ENCODE measurements around the gene HTR3A.
"Not testable (repeated sequence)": the region's sequence is repeated elsewhere in the genome, so short reads cannot be mapped to it uniquely, and the experiment has no call there.

Gene HTR3A

DNA sequence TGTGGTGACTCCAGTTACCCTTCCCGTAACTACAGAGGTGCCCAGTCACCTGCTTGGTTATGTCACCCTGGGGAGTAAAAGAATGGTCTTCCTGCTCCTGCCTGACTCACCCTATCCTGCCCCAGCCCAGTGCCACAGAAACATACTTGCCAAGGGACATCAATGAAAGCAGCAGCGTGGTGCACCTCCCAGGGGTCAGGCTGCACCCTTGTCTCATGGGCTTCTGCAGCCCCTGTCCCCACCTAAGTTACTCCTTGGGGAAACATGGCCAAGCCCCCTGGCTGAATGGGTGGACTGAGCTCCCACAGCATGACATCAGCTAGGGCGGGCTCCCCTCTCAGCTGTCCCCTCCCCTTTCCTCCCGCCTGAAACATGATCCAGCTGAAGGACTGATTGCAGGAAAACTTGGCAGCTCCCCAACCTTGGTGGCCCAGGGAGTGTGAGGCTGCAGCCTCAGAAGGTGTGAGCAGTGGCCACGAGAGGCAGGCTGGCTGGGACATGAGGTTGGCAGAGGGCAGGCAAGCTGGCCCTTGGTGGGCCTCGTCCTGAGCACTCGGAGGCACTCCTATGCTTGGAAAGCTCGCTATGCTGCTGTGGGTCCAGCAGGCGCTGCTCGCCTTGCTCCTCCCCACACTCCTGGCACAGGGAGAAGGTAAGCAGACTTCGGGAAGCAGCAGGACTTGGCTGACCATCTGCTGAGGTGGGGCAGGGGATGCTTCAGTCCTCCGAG is at the start of gene HTR3A:
Gene HTR3A (plus strand): TSS at position 368 of the 730 bp plus-strand sequence. CDS start 218 bp downstream, at position 586.
- DNase-seq, result peak; percentile 97

GRCh38 chr11:113926273-113927197 is 48.4 kb upstream of the HTR3A start:
- no peak for DNase-seq

- no peak for DNase-seq
Measured at GRCh38 chr11:113928311-113928710, 46.6 kb upstream of the HTR3A start.

DNA sequence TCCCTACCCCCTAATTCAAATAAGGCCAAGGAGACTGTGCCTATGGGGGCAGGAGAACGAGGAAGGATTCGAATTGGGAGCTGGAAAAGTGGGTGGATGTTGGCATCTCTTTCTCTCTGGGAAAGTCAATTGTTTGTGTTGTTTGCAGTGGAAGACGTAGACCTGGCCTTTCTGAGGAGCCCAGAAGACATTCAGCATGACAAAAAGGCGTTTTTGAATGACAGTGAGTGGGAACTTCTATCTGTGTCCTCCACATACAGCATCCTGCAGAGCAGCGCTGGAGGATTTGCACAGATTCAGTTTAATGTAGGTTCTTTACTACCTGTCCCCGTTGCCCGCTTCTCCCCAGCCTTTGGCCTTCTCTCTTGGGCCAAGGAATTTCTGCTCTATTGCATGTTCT is 42.1 kb upstream of the HTR3A start:
- no peak for DNase-seq

DNA sequence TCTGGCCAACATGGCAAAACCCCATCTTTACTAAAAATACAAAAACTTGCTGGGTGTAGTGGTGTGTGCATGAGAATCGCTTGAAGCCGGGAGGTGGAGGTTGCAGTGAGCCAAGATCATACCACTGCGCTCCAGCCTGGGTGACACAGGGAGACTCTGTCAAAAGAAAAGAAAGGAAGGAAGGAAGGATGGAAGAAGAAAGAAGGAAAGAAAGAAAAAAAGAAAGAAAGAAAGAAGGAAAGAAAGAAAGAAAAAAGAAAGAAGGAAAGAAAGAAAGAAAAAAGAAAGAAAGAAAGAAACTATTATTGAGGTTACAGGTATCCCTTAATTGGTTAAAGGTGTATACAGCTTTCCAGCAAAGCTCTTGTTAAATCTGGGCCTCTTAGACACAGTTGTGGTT is 40.7 kb upstream of the HTR3A start:
- not testable (repeated sequence) for DNase-seq

DNA sequence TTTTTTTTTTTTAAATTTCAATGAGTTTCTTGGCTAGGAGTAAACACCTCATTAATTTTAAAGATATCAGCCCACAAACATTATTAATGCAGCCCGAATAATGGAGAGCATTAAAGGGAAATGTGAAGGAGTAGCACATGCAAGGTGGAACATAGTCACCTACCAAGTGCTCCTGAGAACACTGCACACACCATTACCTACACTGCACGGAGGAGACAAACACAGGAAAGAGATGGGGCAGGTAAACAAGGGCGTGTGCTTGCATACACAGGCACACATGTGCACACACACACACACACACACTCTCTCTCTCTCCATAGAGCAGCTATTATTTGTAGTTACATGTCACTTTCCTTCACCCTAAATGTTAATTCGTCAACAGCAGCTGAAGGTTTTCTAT is 40.1 kb upstream of the HTR3A start:
- DNase-seq, result peak; percentile 59

DNA sequence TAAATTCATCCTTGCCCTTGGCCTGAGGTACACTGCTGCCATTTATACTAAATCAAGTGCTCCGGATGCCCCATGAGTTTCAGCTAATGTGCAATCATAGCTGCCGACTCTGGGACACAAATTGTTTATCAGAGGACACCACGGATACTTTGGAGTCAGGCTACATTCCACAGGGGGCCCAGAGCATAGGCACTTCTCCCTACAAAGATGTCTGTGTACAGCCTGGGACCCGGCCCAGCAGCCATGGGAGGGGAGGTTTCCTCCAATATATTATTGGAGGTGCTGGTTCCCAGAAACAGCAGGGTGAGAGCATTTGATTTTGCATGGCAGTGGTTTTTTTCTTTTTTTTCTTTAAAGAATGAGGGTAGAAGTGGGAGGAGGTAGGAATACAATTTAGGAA is 39.0 kb upstream of the HTR3A start:
- no peak for DNase-seq

DNA sequence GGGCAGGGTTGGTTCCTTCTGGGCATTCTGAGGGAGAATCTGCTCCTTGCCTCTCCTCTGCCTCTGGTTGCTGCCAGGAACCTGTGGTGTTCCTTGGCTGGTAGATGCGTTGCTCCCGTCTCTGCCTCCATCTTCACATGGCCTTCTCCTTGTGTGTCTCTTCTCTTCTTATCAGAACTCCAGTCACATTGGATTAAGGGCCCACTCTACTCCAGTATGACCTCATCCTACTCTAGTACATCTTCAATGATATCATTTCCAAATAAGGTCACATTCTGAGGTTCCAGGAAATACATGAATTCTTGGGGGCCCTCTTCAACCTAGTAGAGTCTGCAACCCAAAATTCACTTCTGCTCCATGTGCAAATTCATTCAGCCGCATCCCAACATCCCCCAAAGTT is 37.0 kb upstream of the HTR3A start:
- no peak for DNase-seq

- no peak for DNase-seq
Measured at GRCh38 chr11:113942256-113942655, 32.7 kb upstream of the HTR3A start.

DNA sequence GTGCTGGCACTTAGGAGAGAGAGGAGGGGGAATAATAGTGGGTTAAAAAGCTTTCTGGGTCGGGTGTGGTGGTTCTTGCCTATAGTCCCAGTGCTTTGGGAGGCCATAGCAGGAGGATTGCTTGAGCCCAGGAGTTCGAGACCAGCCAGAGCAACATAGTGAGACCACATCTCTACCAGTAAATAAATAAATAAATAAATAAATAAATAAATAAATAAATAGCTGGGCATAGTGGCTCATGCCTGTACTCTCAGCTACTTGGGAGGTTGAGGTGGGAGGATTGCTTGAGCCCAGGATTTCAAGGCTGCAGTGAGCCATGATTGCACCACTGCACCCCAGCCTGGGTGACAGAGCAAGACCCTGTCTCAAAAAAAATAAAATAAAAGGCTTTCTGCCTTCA is 28.7 kb upstream of the HTR3A start:
- not testable (repeated sequence) for DNase-seq

- DNase-seq, result no peak
Measured at GRCh38 chr11:113947994-113948393, 26.9 kb upstream of the HTR3A start.

GRCh38 chr11:113949891-113950290 is 25.0 kb upstream of the HTR3A start:
- no peak for DNase-seq

GRCh38 chr11:113951537-113951936 is 23.4 kb upstream of the HTR3A start:
- no peak for DNase-seq

DNA sequence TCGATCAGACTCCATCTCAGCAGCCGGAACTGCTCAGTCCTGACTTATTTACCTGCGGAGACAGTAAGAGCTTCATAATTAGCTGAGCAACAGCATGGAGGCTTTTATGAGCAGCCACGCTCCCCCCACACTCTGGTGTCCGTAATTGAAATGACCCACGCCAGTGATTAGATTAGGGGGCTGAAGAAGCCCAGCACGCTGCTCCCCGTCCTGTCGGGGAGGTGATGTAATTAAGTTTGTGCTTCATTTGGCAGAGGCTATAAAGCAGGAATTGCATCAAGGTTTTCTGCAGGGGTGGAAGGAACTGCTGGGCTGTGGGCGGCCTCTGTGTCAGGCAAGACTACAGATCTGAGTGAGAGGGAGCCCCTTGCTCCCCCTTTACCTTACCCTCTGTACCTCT is 22.8 kb upstream of the HTR3A start:
- no peak for DNase-seq

DNA sequence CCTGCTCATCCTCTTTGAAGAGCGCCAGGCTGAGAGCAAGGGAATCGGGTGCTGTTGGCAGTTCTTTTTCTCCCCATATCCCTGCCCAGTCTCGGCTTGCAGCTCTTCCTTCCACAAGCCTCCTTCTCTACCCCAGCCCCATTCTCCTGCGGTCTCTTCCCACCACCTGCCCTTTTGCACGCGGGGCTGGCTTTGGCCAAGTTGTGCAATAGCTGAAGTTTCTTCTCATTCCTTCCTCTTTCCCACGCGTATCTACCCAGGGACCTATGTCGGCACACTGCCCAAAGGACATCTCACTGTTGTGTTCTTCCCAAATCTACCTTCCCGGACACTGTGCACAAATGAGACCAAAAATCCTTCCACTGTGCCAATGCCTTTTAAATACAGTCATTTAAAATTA is 22.3 kb upstream of the HTR3A start:
- DNase-seq, result no peak

DNA sequence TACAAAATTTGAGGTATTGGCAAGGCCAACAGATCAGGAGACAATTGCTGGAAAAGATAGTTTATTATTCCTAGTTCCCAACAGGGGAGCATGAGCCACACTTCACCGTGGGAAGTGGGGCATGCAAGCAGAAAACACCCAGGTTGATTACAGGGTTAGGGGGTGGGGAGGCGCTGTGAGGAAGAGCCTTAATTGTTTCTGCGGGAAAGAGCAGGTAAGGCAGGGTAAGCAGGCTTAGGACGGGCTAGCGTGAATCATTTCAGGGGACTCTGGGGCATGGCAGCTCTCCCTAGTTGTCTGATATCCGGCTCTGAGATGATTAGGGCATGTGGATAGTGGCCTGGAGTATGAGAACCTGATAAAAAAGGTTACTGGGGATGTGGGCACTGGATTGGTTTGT is 20.7 kb upstream of the HTR3A start:
- DNase-seq, result peak; percentile 18

DNA sequence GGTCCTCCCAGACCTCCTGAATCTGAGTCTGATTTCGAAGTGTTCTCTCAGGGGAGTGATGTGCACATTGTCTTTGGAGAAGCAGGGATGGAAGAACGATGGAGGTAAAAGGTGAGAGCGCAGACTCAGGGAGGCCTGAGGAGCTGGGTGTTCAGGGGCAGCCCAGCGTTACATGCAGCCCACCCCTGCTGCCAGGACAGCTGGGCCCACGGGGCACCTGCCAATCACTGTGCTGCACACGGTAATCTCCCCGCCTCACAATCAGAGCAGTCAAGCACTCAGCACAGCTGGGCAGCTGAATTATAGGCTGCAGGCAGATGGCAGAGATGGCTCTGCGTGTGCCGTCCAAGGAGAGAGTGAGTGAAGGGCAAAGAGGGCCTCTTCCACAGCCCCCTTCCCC is 17.9 kb upstream of the HTR3A start:
- DNase-seq, result peak; percentile 81

DNA sequence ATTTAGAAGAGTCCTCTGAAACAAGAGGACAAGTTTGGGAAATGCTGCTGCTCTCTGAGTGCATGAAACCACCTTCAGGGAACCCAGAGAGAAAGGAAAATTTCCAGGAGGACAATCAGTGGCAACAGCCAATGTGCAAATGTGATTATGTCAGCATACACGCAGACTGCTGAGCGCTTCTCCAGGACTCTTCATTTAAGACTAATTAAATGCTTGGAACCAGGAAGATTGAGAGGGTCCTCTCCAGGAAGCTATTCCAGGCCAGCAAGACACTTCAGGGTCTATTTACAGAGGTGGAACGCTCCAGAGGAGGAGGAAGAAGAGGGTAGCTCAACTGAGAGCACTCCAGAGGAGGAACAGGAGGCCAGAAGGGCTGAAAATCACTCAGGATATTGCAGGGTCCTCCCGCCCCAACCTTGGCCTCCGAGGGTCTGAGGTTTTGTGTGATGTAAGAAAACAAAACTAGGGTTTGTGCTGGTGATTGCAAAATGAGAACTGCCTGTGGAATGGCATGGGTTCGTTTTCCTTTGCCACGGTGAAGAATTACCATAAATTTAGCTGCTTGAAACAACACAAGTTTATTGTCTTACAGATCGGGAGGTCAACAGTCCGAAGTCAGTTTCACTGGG is 14.1 kb upstream of the HTR3A start:
- no peak for DNase-seq

GRCh38 chr11:113967361-113967760 is 7.5 kb upstream of the HTR3A start:
- DNase-seq, result no peak

- DNase-seq, result no peak
Measured at GRCh38 chr11:113971506-113972195, 3.3 kb upstream of the HTR3A start.

DNA sequence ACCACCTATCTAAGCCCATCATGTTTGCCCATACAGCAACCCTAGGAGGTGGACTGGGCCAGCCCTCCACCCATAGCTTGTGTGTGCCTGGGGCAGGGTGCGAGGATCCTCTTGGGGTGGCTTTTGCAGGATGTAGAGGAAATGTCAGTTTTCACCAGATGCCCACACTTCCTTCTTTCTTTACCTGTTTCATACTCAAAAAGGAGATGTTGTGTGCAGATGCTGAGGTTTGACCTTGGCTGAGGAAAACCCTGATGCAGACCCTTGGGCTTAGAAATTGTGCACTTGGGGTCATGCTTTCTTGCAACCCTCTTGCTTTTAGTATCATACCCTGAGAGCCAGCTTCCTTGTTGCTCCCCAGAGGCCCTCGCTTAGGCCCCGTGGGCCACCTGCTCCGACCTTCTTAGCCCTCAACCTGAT is 2.2 kb downstream of the HTR3A start:
- no peak for DNase-seq

DNA sequence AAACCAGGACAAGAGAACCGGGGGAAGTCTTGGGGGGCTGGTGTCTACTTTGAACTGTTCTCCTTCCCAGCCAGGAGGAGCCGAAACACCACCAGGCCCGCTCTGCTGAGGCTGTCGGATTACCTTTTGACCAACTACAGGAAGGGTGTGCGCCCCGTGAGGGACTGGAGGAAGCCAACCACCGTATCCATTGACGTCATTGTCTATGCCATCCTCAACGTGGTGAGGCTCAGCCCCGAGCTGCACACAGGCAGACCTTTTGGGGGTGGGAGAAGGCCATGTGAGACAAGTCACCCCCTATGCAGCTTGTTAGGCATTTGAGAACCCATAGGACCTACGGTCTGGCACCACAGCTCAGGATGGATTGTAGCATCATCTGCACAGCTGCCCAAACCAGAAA is 2.8 kb downstream of the HTR3A start:
- no peak for DNase-seq

GRCh38 chr11:113979431-113979830 is 4.5 kb downstream of the HTR3A start:
- DNase-seq, result no peak
